Measurements from ENCODE around the gene ROBO1.

ROBO1 gene

DNA sequence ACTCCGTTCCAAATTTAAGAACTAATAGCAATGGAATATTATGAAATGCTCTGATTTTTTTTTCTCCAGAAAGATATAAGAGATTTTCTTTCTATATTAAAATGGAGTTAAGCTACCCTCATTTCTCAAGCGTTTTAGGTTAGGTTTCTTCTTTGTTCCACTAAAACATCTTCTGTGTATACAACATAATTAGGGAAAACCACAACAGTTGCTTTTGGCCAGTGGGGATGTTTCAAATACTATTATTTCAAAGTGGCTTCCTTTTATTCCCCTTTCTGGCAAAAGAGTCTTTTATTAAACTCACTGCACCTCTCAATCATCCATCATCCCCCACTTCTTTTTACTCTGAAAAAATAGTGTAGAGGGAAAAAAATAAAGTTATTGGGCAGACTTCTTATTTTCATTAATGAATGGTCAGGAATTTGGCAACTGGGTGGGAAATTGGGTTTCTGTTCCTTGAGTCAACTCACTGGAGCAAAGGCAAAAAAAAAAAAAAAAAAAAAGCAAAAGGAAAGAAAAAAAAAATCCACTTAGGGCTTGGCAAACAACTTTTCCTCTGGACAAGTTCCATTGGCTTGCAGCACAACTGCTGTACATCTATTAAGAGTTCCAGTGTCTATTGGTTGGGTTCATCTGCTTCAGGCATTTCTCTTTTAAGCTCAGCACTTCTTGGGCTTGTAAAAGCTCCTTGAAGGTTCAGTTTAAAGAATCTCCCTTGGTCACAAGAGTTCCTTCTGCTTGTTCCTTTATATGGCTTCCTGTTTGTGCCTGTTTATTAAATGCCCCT lies 963.4 kb downstream of the ROBO1 start:
- Histone ChIP-seq H3K4me3 (ENCODE audit: low read length in 2 of 2) (no peak overlapping the region), H3K9ac (ENCODE audit: low read depth in 1 of 2, low read length in 2 of 2) (no peak overlapping the region), H3K4me1 (ENCODE audit: control insufficient read depth in 2 of 2, insufficient read depth in 2 of 2, low read length in 2 of 2) (no peaks in the 10 kb centered on the region), H3K36me3 (ENCODE audit: control insufficient read depth in 2 of 2, insufficient read depth in 2 of 2, low read length in 2 of 2) (no peaks in the 10 kb centered on the region), H3K9me3 (ENCODE audit: control insufficient read depth in 2 of 2, low read length in 2 of 2) (no peaks in the 10 kb centered on the region), H3K27ac (ENCODE audit: low read depth in 2 of 2, low read length in 2 of 2) (no peak overlapping the region), H3K27me3 (ENCODE audit: control insufficient read depth in 2 of 2, insufficient read depth in 2 of 2, low read length in 2 of 2) (no peaks in the 10 kb centered on the region)

DNA sequence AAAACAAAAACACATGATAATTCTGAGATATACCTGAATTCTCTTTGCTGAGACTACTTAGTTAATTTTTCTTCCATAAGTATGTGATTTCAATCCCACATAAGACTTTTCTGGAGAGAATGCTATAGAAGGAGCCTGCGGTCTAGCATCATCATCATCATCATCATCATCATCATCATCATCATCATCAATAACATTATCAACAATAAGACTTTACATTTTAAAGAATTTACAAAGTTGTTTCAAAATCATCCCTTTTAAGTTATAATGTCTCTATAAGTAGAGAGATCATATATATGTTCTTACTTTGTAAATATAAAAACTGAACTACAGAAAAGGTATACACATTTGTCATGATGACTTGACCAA lies 965.3 kb downstream of the ROBO1 start:
- Histone ChIP-seq H3K4me3 (ENCODE audit: low read length in 2 of 2) (no peak overlapping the region), H3K9me3 (ENCODE audit: control insufficient read depth in 2 of 2, low read length in 2 of 2) (no peaks in the 10 kb centered on the region)

DNA sequence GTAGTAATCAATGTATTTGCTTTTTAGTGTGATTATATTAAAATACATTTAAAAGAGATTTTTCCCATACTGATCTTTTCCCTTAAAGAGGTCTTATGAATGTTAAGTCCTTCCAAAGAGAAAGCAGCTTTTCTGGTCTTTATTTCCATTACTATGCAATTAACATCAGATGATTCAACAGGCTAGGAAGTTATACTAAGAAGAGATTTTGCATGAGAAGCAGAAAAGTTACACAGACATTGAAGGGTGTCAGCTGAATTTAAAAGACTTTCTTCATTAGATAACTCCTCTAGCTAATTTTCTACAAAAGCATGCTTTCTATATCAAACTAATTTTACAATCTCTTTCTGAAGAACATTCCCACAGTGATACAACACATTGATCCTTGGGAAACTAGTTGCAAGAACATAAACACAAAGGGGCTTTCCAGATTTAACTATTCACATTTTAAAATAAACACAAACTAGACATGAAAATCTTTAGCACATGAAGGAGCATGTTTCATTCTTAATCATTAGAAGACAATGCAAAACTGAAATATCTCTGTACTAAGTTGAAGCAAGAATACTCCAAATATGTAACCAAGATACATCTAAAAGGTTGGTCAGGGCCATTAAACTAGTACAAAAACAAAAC lies 965.8 kb downstream of the ROBO1 start:
- H3K27me3 ChIP-seq (ENCODE audit: control insufficient read depth in 2 of 2, insufficient read depth in 2 of 2, low read length in 2 of 2) = no peaks in the 10 kb centered on the region
- no peaks in the 10 kb centered on the region for H3K36me3 ChIP-seq (ENCODE audit: control insufficient read depth in 2 of 2, insufficient read depth in 2 of 2, low read length in 2 of 2)
- H3K9ac ChIP-seq (ENCODE audit: low read depth in 1 of 2, low read length in 2 of 2) = no peak overlapping the region
- no peak overlapping the region for H3K27ac ChIP-seq (ENCODE audit: low read depth in 2 of 2, low read length in 2 of 2)
- H3K4me1 ChIP-seq (ENCODE audit: control insufficient read depth in 2 of 2, insufficient read depth in 2 of 2, low read length in 2 of 2) = no peaks in the 10 kb centered on the region
- no peaks in the 10 kb centered on the region for H3K9me3 ChIP-seq (ENCODE audit: control insufficient read depth in 2 of 2, low read length in 2 of 2)
- H3K4me3 ChIP-seq (ENCODE audit: low read length in 2 of 2) = no peak overlapping the region

More for the DNA sequence above, 965.3 kb downstream of the ROBO1 start:
- Histone ChIP-seq H3K36me3 (ENCODE audit: control insufficient read depth in 2 of 2, insufficient read depth in 2 of 2, low read length in 2 of 2) (no peaks in the 10 kb centered on the region), H3K9ac (ENCODE audit: low read depth in 1 of 2, low read length in 2 of 2) (no peak overlapping the region), H3K27ac (ENCODE audit: low read depth in 2 of 2, low read length in 2 of 2) (no peak overlapping the region), H3K4me1 (ENCODE audit: control insufficient read depth in 2 of 2, insufficient read depth in 2 of 2, low read length in 2 of 2) (no peaks in the 10 kb centered on the region), H3K27me3 (ENCODE audit: control insufficient read depth in 2 of 2, insufficient read depth in 2 of 2, low read length in 2 of 2) (no peaks in the 10 kb centered on the region)

DNA sequence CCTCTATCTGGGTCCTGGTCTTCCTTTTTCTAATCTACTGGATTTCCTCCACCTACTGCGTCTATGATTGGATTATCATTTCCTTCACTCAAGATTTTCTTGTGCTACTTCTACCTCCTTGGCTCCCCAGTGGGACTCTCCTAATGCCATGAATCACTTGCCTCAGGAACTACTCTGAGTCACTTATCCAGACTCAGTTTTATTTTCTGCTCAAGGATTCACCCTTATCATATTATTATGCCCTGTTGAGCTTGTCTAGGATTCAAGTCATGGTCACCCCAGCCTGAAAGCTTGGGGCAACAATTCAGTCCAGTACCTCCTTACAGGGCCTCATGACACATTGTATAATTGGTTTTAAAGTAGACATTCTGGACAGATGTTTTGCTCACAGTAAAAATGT lies 968.1 kb downstream of the ROBO1 start:
- H3K27ac ChIP-seq (ENCODE audit: low read depth in 2 of 2, low read length in 2 of 2) = no peak overlapping the region
- no peak overlapping the region for H3K4me3 ChIP-seq (ENCODE audit: low read length in 2 of 2)
- H3K27me3 ChIP-seq (ENCODE audit: control insufficient read depth in 2 of 2, insufficient read depth in 2 of 2, low read length in 2 of 2) = no peaks in the 10 kb centered on the region
- no peaks in the 10 kb centered on the region for H3K4me1 ChIP-seq (ENCODE audit: control insufficient read depth in 2 of 2, insufficient read depth in 2 of 2, low read length in 2 of 2)
- H3K9me3 ChIP-seq (ENCODE audit: control insufficient read depth in 2 of 2, low read length in 2 of 2) = no peaks in the 10 kb centered on the region
- no peaks in the 10 kb centered on the region for H3K36me3 ChIP-seq (ENCODE audit: control insufficient read depth in 2 of 2, insufficient read depth in 2 of 2, low read length in 2 of 2)
- H3K9ac ChIP-seq (ENCODE audit: low read depth in 1 of 2, low read length in 2 of 2) = no peak overlapping the region

DNA sequence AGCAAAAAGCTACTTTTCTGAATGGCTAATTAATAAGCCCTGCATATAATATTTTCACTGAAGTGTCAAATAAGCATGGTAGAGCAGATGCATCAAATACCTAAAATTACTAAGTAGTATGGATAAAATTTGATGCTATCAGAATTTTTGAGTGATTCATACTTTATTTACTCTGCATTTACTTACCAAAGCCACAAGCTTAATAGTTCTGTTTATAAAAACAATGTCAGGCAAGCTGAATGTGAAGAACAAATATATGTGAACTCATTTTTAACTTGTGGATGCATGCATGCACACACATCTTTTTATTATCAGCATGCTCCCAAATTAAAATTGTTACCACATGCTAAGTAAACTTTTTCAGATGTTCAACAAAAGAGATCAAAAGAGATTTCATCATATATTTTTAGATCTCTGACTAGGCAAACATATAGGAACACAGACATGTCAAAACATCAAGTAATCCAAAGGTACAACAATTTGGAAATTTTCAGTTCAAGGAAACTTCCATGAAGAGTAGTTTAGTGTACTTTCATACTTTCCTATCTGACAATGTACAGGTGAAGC lies 969.4 kb downstream of the ROBO1 start:
- Histone ChIP-seq H3K36me3 (ENCODE audit: control insufficient read depth in 2 of 2, insufficient read depth in 2 of 2, low read length in 2 of 2) (no peaks in the 10 kb centered on the region), H3K27ac (ENCODE audit: low read depth in 2 of 2, low read length in 2 of 2) (no peak overlapping the region), H3K4me1 (ENCODE audit: control insufficient read depth in 2 of 2, insufficient read depth in 2 of 2, low read length in 2 of 2) (no peaks in the 10 kb centered on the region), H3K4me3 (ENCODE audit: low read length in 2 of 2) (no peak overlapping the region), H3K9me3 (ENCODE audit: control insufficient read depth in 2 of 2, low read length in 2 of 2) (no peaks in the 10 kb centered on the region), H3K9ac (ENCODE audit: low read depth in 1 of 2, low read length in 2 of 2) (no peak overlapping the region), H3K27me3 (ENCODE audit: control insufficient read depth in 2 of 2, insufficient read depth in 2 of 2, low read length in 2 of 2) (no peaks in the 10 kb centered on the region)

DNA sequence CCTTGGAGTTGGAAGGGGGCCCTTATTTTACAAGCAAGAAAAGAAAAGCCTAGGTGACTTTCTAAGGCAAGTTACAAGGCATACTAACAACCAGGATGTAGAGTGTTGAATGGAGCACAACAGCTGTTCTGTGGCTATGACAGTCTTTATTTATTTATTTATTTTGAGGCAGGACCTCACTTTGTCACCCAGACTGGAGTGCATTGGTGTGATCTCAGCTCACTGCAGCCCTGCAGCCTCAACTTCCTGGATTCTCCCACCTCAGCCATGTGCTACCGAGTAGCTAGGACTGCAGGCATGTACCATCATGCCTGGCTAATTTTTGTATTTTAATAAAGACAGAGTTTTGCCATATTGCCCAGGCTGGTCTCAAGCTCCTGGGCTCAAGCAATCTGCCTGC lies 973.4 kb downstream of the ROBO1 start:
- no peak overlapping the region for H3K4me3 ChIP-seq (ENCODE audit: low read length in 2 of 2)
- H3K4me1 ChIP-seq (ENCODE audit: control insufficient read depth in 2 of 2, insufficient read depth in 2 of 2, low read length in 2 of 2) = no peaks in the 10 kb centered on the region
- H3K9ac ChIP-seq (ENCODE audit: low read depth in 1 of 2, low read length in 2 of 2) = no peak overlapping the region
- H3K27me3 ChIP-seq (ENCODE audit: control insufficient read depth in 2 of 2, insufficient read depth in 2 of 2, low read length in 2 of 2) = no peaks in the 10 kb centered on the region
- no peak overlapping the region for H3K27ac ChIP-seq (ENCODE audit: low read depth in 2 of 2, low read length in 2 of 2)
- no peaks in the 10 kb centered on the region for H3K36me3 ChIP-seq (ENCODE audit: control insufficient read depth in 2 of 2, insufficient read depth in 2 of 2, low read length in 2 of 2)
- no peaks in the 10 kb centered on the region for H3K9me3 ChIP-seq (ENCODE audit: control insufficient read depth in 2 of 2, low read length in 2 of 2)

DNA sequence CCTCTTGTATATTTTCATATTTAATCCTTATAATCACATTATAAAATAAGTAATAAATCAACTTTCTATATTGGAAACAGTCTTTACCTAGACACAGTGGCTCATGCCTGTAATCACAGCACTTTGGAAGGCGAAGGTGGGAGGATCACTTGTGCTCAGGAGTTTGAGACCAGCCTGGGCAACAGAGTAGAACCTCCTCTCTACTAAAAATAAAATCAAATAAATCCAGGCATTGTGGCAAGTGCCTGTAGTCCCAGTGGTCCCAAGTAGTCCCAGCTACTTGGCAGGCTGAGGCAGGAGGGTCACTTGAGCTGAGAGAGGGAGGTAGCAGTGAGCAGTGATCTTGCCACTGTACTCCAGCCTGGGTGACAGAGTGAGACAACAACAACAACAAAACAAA lies 975.1 kb downstream of the ROBO1 start:
- Histone ChIP-seq H3K27ac (ENCODE audit: low read depth in 2 of 2, low read length in 2 of 2) (no peak overlapping the region), H3K36me3 (ENCODE audit: control insufficient read depth in 2 of 2, insufficient read depth in 2 of 2, low read length in 2 of 2) (no peaks in the 10 kb centered on the region), H3K4me1 (ENCODE audit: control insufficient read depth in 2 of 2, insufficient read depth in 2 of 2, low read length in 2 of 2) (no peaks in the 10 kb centered on the region), H3K27me3 (ENCODE audit: control insufficient read depth in 2 of 2, insufficient read depth in 2 of 2, low read length in 2 of 2) (no peaks in the 10 kb centered on the region), H3K4me3 (ENCODE audit: low read length in 2 of 2) (no peak overlapping the region), H3K9ac (ENCODE audit: low read depth in 1 of 2, low read length in 2 of 2) (no peak overlapping the region), H3K9me3 (ENCODE audit: control insufficient read depth in 2 of 2, low read length in 2 of 2) (no peaks in the 10 kb centered on the region)

DNA sequence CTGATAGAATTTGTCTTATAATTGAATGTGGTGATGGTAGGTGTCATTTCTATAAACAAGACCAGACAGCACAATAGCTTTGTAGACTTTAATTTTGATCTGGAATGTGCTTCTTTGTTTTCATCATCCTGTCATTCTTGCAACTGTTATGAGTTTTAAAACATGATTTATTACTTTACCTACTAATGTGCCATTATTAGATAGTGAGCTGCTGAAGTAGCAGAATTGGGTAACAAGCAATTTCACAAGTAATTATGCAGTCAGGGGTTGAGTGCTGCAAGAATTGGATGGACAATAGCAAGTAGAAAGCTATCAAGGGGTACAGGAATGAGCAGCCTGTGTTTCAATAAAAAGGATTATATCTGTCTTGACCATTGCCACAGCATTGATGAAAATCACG lies 975.6 kb downstream of the ROBO1 start:
- Histone ChIP-seq H3K9ac (ENCODE audit: low read depth in 1 of 2, low read length in 2 of 2) (no peak overlapping the region), H3K27me3 (ENCODE audit: control insufficient read depth in 2 of 2, insufficient read depth in 2 of 2, low read length in 2 of 2) (no peaks in the 10 kb centered on the region), H3K9me3 (ENCODE audit: control insufficient read depth in 2 of 2, low read length in 2 of 2) (no peaks in the 10 kb centered on the region), H3K27ac (ENCODE audit: low read depth in 2 of 2, low read length in 2 of 2) (no peak overlapping the region), H3K36me3 (ENCODE audit: control insufficient read depth in 2 of 2, insufficient read depth in 2 of 2, low read length in 2 of 2) (no peaks in the 10 kb centered on the region), H3K4me3 (ENCODE audit: low read length in 2 of 2) (no peak overlapping the region), H3K4me1 (ENCODE audit: control insufficient read depth in 2 of 2, insufficient read depth in 2 of 2, low read length in 2 of 2) (no peaks in the 10 kb centered on the region)

DNA sequence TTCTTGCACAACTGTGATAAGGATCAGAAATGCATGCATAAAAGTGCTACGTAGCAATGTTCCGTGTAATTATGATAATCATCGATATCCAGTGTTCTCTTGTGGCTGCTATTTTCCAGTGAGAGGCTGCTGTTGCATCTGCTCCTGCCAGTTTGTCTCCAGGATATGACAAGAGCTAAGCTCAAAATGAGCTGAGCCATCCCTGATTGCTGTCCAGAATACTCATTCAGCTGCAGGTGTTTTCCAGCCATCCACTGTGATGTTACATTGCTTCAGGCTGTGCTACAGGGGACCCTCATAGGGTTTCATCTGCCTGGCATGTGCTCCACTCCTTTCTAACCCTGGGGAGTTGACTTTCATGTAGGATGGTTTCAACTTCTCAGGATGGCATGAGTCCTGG lies 976.0 kb downstream of the ROBO1 start:
- no peak overlapping the region for H3K27ac ChIP-seq (ENCODE audit: low read depth in 2 of 2, low read length in 2 of 2)
- no peaks in the 10 kb centered on the region for H3K27me3 ChIP-seq (ENCODE audit: control insufficient read depth in 2 of 2, insufficient read depth in 2 of 2, low read length in 2 of 2)
- no peak overlapping the region for H3K4me3 ChIP-seq (ENCODE audit: low read length in 2 of 2)
- H3K36me3 ChIP-seq (ENCODE audit: control insufficient read depth in 2 of 2, insufficient read depth in 2 of 2, low read length in 2 of 2) = no peaks in the 10 kb centered on the region
- H3K9ac ChIP-seq (ENCODE audit: low read depth in 1 of 2, low read length in 2 of 2) = no peak overlapping the region
- no peaks in the 10 kb centered on the region for H3K4me1 ChIP-seq (ENCODE audit: control insufficient read depth in 2 of 2, insufficient read depth in 2 of 2, low read length in 2 of 2)
- no peaks in the 10 kb centered on the region for H3K9me3 ChIP-seq (ENCODE audit: control insufficient read depth in 2 of 2, low read length in 2 of 2)

DNA sequence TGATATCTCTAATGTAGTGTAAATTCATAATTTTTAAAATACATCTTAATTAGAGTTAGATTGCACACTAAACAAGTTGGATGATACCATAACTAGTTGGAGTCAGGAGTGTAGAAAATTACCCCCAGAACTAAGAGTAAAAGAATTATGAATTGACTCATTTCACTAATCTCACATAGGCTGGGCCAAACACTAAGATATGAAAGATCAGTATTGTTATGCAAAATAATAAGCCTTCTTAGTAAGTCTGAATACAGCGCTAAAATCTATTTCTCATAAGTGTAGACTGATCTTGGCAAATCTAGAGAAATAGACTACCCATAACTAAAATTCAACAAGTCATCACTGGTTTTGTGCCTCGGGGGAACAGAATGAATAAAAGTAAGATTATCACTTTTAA lies 979.0 kb downstream of the ROBO1 start:
- H3K9me3 ChIP-seq (ENCODE audit: control insufficient read depth in 2 of 2, low read length in 2 of 2) = no peaks in the 10 kb centered on the region
- no peak overlapping the region for H3K9ac ChIP-seq (ENCODE audit: low read depth in 1 of 2, low read length in 2 of 2)
- no peaks in the 10 kb centered on the region for H3K4me1 ChIP-seq (ENCODE audit: control insufficient read depth in 2 of 2, insufficient read depth in 2 of 2, low read length in 2 of 2)
- no peaks in the 10 kb centered on the region for H3K27me3 ChIP-seq (ENCODE audit: control insufficient read depth in 2 of 2, insufficient read depth in 2 of 2, low read length in 2 of 2)
- no peaks in the 10 kb centered on the region for H3K36me3 ChIP-seq (ENCODE audit: control insufficient read depth in 2 of 2, insufficient read depth in 2 of 2, low read length in 2 of 2)
- no peak overlapping the region for H3K27ac ChIP-seq (ENCODE audit: low read depth in 2 of 2, low read length in 2 of 2)
- H3K4me3 ChIP-seq (ENCODE audit: low read length in 2 of 2) = no peak overlapping the region

Data from mucosa of rectum (tissue), 2 donors.